ENCODE data around the gene ZCCHC4. TPM values are rescaled to one million over a fixed set of nuclear protein-coding genes. Genes with fewer than 3 reads are reported as not detected.

Gene ZCCHC4, protein sequence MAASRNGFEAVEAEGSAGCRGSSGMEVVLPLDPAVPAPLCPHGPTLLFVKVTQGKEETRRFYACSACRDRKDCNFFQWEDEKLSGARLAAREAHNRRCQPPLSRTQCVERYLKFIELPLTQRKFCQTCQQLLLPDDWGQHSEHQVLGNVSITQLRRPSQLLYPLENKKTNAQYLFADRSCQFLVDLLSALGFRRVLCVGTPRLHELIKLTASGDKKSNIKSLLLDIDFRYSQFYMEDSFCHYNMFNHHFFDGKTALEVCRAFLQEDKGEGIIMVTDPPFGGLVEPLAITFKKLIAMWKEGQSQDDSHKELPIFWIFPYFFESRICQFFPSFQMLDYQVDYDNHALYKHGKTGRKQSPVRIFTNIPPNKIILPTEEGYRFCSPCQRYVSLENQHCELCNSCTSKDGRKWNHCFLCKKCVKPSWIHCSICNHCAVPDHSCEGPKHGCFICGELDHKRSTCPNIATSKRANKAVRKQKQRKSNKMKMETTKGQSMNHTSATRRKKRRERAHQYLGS
- 16.3 and 24.2 TPM in 2 replicates for total RNA-seq

DNA sequence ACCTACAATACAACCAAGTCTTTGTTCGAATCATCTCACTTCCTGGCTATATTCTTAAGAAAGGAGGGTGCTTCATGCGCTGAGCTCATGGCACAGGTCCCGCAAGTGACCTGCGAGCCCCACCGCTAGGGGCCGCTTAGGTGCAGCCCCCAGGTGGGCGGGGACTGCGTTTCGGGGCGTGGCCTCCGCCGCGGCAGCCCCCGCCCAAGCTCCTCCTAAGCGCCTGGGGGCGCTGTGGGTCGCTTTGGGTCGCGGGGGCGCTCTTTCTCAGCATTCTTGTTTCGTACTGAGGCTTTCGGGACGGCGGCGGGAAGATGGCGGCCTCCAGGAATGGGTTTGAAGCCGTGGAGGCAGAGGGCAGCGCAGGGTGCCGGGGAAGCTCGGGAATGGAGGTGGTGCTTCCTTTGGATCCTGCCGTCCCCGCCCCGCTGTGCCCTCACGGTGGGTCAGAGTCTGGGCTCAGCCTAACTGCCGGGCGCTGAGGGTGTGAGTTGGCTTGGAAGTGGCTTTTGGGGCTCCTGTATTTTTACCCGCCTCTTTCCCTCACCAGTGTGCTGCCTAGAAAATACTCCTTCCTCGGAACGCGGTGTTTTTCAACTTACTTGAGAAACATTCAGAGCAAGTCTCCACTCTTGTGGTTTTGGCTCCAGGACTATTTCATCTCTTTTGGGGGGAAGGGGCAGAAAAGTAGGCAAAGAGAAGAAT, at the start of gene ZCCHC4:
Gene ZCCHC4, plus strand, starts transcription at position 279 of the 705 bp plus-strand sequence. Its CDS starts 36 bp downstream, at position 315.

DNA sequence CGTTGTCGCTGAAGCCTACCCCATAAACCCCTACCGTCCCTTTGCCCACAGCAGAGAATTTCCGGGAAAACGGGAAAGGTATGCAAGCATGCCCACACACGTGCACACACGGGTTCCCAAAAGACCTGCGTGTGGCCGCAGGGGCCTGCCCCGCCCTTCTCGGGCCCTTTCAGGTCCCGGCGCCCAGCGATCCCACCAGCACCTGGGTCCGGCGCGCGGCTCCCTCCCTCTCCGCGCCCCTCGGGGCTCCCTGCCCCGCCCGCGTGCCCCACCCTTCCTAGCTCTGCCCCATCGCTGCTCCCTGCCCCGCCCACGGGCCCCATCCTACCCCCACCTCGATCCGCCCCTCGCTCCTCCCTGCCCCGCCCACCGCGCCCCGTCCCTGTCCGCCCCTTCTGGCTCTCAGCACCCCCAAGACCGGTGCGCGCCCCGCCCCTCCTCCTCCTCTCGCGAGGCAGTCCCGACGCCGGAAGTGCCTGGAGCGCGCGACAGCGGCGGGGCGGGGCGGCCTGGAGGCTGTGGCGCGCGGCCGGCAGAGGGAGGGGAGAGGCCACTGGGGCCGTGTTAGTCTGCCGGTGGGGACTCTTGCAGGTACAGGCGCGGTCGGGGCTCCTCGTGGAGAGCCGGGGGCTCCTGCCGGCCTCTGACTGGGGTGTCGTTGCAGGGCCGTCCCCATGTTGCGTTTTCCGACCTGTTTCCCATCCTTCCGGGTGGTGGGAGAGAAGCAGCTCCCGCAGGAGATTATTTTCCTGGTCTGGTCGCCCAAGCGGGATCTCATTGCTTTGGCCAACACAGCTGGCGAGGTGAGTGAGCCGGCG, 64.4 kb downstream of the ZCCHC4 start, which contains the start of gene ANAPC4:
Gene ANAPC4, plus strand, starts transcription at position 510 of the 818 bp plus-strand sequence. Its CDS starts 165 bp downstream, at position 675.

Other genes starting within 250 kb of the ZCCHC4 start
- gene SEPSECS, start 152.3 kb upstream of the ZCCHC4 start, total RNA-seq, result 6.7 and 8.5 TPM in 2 replicates
- gene PI4K2B, start 78.7 kb upstream of the ZCCHC4 start, total RNA-seq, result 27.3 and 46.4 TPM in 2 replicates
- gene ANAPC4, start 64.5 kb downstream of the ZCCHC4 start, total RNA-seq, result 20.9 and 22.0 TPM in 2 replicates